Measurements from ENCODE around the gene MYCT1.

The MYCT1 gene

GRCh38 chr6:152726313-152726712 lies 28.6 kb downstream of the MYCT1 start:
- DNase-seq, result no peak

GRCh38 chr6:152727507-152727906 lies 29.8 kb downstream of the MYCT1 start:
- DNase-seq, result no peak

GRCh38 chr6:152734630-152735029 lies 36.9 kb downstream of the MYCT1 start:
- DNase-seq, result no peak

- DNase-seq, result no peak
Measured at GRCh38 chr6:152736687-152737273, 39.1 kb downstream of the MYCT1 start.

- no peak for DNase-seq
Measured at GRCh38 chr6:152745509-152746171, 47.9 kb downstream of the MYCT1 start.

GRCh38 chr6:152746172-152746553 lies 48.5 kb downstream of the MYCT1 start:
- DNase-seq, result no peak

- DNase-seq, result no peak
Measured at GRCh38 chr6:152748843-152749242, 51.1 kb downstream of the MYCT1 start.

GRCh38 chr6:152749336-152749735 lies 51.6 kb downstream of the MYCT1 start:
- no peak for DNase-seq

- DNase-seq, result no peak
Measured at GRCh38 chr6:152750694-152751093, 53.0 kb downstream of the MYCT1 start, which contains the start of gene VIP. VIP (plus strand) TSS chr6:152750797; CDS start chr6:152752178, 1,381 bp downstream.

GRCh38 chr6:152765331-152765730 lies 67.6 kb downstream of the MYCT1 start:
- DNase-seq, result no peak

- DNase-seq, result no peak
Measured at GRCh38 chr6:152769159-152769558, 71.5 kb downstream of the MYCT1 start.

GRCh38 chr6:152769993-152770392 lies 72.3 kb downstream of the MYCT1 start:
- no peak for DNase-seq

- no peak for DNase-seq
Measured at GRCh38 chr6:152771061-152771687, 73.5 kb downstream of the MYCT1 start.

Measured in NCI-H2171 (cell line).